ENCODE measurements around the gene FAAP100. TPM values are rescaled to one million over a fixed set of nuclear protein-coding genes. Genes with fewer than 3 reads are reported as not detected.
A peak's percentile ranks its signal among the peaks of the same experiment; 100 is the strongest.

FAAP100 gene
- total and polyA plus RNA-seq, 3 donors from 2014 or later, result 17.6 to 45.8 (median 42.6) TPM

DNA sequence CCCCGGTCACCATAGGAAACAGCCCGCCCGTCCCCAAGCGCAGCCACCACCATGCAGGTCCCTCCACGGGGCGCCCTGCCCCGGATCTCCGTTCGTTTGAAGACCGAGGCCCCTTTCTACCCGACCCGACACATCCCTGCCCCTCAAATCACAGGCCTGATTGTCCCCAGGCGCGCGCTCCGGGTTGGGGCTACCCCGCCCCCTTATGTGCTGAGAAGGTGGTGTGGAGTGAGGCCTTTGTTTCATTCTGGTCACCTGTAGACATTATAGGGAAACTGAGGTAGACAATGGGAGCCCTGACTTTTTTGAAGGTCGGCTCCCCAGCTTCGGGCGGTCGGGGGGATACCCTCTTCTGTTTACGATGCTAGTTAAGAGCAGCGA lies 38.8 kb downstream of the FAAP100 start:
- TF ChIP-seq POLR2A (IDR thresholded peaks at IDR 0.05), result no peak
- TF ChIP-seq, protein P1, sequence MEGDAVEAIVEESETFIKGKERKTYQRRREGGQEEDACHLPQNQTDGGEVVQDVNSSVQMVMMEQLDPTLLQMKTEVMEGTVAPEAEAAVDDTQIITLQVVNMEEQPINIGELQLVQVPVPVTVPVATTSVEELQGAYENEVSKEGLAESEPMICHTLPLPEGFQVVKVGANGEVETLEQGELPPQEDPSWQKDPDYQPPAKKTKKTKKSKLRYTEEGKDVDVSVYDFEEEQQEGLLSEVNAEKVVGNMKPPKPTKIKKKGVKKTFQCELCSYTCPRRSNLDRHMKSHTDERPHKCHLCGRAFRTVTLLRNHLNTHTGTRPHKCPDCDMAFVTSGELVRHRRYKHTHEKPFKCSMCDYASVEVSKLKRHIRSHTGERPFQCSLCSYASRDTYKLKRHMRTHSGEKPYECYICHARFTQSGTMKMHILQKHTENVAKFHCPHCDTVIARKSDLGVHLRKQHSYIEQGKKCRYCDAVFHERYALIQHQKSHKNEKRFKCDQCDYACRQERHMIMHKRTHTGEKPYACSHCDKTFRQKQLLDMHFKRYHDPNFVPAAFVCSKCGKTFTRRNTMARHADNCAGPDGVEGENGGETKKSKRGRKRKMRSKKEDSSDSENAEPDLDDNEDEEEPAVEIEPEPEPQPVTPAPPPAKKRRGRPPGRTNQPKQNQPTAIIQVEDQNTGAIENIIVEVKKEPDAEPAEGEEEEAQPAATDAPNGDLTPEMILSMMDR (IDR thresholded peaks at IDR 0.05), result no peak
- 0 to 1% methylated on average over 10 to 23 of the region's 23 CpGs for WGBS, 2 donors
- H3K36me3 ChIP-seq (ENCODE audit: low read depth, missing control alignments), result no peaks in the 10 kb centered on the region
- H3K4me1 ChIP-seq, result peaks cover 42% of the 10 kb centered on the region
- no peaks in the 10 kb centered on the region for H3K27me3 ChIP-seq
- peak overlapping the region; percentile 99 to 100 for H3K27ac ChIP-seq
- H3K4me3 ChIP-seq, result peak overlapping the region; percentile 74 to 96
- peak; percentile 67 for DNase-seq
- intact Hi-C loops (cut with DNase I; ENCODE audit: low total_unique reads), result loop anchor here (2.0 kb wide), 1 partner anchor 115 kb away; no protein-coding TSS in a partner anchor
- H3K9me3 ChIP-seq, result no peaks in the 10 kb centered on the region

DNA sequence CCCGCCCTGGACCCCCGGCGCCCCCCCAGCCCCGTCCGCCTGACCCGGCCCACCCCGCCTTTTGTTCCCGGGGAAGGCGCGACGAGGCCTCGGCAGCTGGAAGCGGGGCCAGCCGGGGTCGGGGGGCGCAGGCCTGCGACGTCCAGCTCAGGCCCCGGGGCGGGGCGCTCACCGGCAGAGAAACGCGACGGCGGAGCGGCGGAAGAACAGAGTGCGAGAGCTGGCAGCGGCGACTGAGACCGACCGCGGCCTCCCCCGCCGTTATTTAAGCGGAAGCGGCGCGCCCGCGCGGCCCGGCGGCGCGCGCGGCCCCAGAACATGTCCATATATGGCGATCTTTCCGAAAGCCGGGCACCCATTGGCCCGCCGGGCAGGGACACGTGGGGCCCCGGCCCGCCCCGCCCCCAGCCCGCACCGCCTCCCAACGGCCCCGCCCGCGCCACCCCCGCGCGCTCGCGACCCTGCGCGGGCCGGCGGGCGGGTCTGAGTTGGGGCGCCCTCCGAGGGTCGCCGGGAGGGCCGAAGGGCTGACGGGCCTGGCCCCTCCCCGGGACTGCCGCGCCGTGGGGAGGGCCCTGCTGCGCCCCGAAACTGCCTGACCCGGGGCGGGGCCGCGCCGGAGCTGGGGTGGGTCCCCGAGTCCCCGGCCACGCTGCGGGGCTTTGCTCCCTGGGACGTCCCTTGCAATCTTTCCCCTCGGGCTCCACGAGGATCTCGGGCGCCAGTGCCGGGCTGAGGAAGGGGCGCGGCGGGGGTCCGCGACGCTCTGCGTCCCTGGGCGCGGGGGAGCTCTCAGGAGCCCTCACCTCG lies 39.4 kb downstream of the FAAP100 start, which contains the start of gene ACTG1:
Gene ACTG1, minus strand, starts transcription at position 238 of the 810 bp plus-strand sequence. CDS start 445 bp downstream, outside the sequence.
- peak; percentile 93 for DNase-seq
- intact Hi-C loops (cut with DNase I; ENCODE audit: low total_unique reads), result loop anchor here (2.0 kb wide), 1 partner anchor 114 kb away; no protein-coding TSS in a partner anchor
- Histone ChIP-seq H3K36me3 (ENCODE audit: low read depth, missing control alignments) (no peaks in the 10 kb centered on the region), H3K27me3 (no peaks in the 10 kb centered on the region), H3K4me1 (peaks cover 37% of the 10 kb centered on the region), H3K4me3 (peak within 1 kb of the TSS; percentile 74 to 96), H3K9me3 (no peaks in the 10 kb centered on the region), H3K27ac (peak within 1 kb of the TSS; percentile 99 to 100)
- TF ChIP-seq, protein P1 (IDR thresholded peaks at IDR 0.05), result no peak
- peak; percentile 49 for TF ChIP-seq POLR2A (IDR thresholded peaks at IDR 0.05)
- 1% methylated on average over 55 of the region's 111 CpGs; no CpG with 5 or more reads in 1 of the 2 donors for WGBS, 2 donors

DNA sequence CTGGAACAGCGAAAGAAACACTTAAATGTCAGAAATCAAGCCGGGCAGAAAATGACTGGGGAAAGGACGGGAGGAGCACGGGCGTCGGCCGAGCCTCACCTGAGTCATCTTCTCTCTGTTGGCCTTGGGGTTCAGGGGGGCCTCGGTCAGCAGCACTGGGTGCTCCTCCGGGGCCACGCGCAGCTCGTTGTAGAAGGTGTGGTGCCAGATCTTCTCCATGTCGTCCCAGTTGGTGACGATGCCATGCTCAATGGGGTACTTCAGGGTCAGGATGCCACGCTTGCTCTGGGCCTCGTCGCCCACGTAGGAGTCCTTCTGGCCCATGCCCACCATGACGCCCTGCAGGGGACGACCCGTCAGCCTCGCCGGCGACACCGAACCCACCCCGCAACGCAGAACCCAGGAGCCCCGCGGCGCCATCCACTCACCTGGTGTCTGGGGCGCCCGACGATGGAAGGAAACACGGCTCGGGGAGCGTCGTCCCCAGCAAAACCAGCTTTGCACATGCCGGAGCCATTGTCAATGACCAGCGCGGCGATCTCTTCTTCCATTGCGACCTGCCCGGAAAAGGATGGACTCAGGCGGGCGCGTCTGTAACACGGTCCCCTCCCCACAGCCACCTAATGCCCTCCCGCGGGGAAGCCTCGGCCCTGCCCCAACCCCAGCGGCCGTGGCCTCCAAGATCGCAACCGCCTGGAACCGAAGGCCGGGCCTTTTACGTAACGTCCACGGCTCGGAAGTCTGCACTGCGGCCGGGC lies 40.2 kb downstream of the FAAP100 start:
- H3K9me3 ChIP-seq, result no peaks in the 10 kb centered on the region
- no peaks in the 10 kb centered on the region for H3K36me3 ChIP-seq (ENCODE audit: low read depth, missing control alignments)
- H3K4me1 ChIP-seq, result peaks cover 31% of the 10 kb centered on the region
- peak overlapping the region; percentile 93 to 100 for H3K27ac ChIP-seq
- peak overlapping the region; percentile 74 to 96 for H3K4me3 ChIP-seq
- H3K27me3 ChIP-seq, result no peaks in the 10 kb centered on the region
- intact Hi-C loops (cut with DNase I; ENCODE audit: low total_unique reads), result loop anchor here (2.0 kb wide), 1 partner anchor 113 kb away; no protein-coding TSS in a partner anchor
- WGBS, 2 donors, result 1 to 2% methylated on average over 33 to 61 of the region's 62 CpGs
- DNase-seq, result peak; percentile 32
- TF ChIP-seq POLR2A (IDR thresholded peaks at IDR 0.05), result no peak
- TF ChIP-seq, protein P1 (IDR thresholded peaks at IDR 0.05), result no peak

DNA sequence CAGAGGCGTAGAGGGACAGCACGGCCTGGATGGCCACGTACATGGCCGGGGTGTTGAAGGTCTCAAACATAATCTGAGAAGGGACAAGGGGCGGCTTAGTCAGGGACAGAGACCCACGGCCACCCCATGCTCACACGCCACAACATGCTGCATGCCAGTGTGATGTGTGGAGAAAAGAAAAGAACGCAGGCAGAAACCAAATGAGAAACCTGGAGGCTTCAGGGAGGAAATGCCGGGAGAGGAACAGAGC lies 40.7 kb downstream of the FAAP100 start:
- Histone ChIP-seq H3K9me3 (no peaks in the 10 kb centered on the region), H3K4me1 (peaks cover 30% of the 10 kb centered on the region), H3K27me3 (no peaks in the 10 kb centered on the region), H3K27ac (peak overlapping the region; percentile 51 to 100), H3K36me3 (ENCODE audit: low read depth, missing control alignments) (no peaks in the 10 kb centered on the region), H3K4me3 (peak overlapping the region; percentile 74 to 96)
- TF ChIP-seq POLR2A (IDR thresholded peaks at IDR 0.05), result no peak
- TF ChIP-seq, protein P1 (IDR thresholded peaks at IDR 0.05), result no peak
- 3 to 25% methylated on average over 9 of the region's 9 CpGs for WGBS, 2 donors
- DNase-seq, result no peak
- intact Hi-C loops (cut with DNase I; ENCODE audit: low total_unique reads), result no loop called here
